Karpas-422 (cell line): ENCODE data around the gene NOC2L. TPM values are rescaled to one million over a fixed set of nuclear protein-coding genes. Genes with fewer than 3 reads are reported as not detected.

Experiments used
- DNase-seq: peaks from one replicate; pipeline ENCODE4 v3.0.0-alpha.2; 2015
- H2AFZ ChIP-seq: fragments of 200-600 bp; sonication (generic); 2 replicates; pipeline ENCODE4 v1.6.1; 2014; ENCODE audit warnings: antibody characterized with exemption, low read length, mixed read lengths
- H3K27ac ChIP-seq: fragments of 200-600 bp; sonication (generic); 2 replicates; pipeline ENCODE4 v1.5.1; 2014; ENCODE audit warnings: mild to moderate bottlenecking, low read length, moderate library complexity
- H3K27me3 ChIP-seq: fragments of 200-600 bp; sonication (generic); 2 replicates; pipeline ENCODE4 v1.6.1; 2014; ENCODE audit warnings: low read length, mixed read lengths
- H3K36me3 ChIP-seq: fragments of 200-600 bp; sonication (generic); 2 replicates; pipeline ENCODE4 v1.6.1; 2014; ENCODE audit warnings: low read length, mixed read lengths; ENCODE audit not compliant: insufficient read depth
- H3K4me1 ChIP-seq: fragments of 200-600 bp; sonication (generic); 2 replicates; pipeline ENCODE4 v1.6.1; 2014; ENCODE audit warnings: mild to moderate bottlenecking, low read length, mixed read lengths
- H3K4me2 ChIP-seq: fragments of 200-600 bp; sonication (generic); 2 replicates; pipeline ENCODE4 v1.6.1; 2014; ENCODE audit warnings: low read length, low read depth, mild to moderate bottlenecking; ENCODE audit not compliant: poor library complexity, severe bottlenecking
- H3K4me3 ChIP-seq: fragments of 200-600 bp; sonication (generic); 2 replicates; pipeline ENCODE4 v1.5.1; 2014; ENCODE audit warnings: mild to moderate bottlenecking, antibody characterized with exemption, low read length, mixed read lengths
- H3K79me2 ChIP-seq: fragments of 200-600 bp; sonication (generic); 2 replicates; pipeline ENCODE4 v1.6.1; 2014; ENCODE audit warnings: mild to moderate bottlenecking, low read length, mixed read lengths
- H3K9ac ChIP-seq: fragments of 200-600 bp; sonication (generic); 2 replicates; pipeline ENCODE4 v1.6.0; 2014; ENCODE audit warnings: low read length
- H3K9me2 ChIP-seq: fragments of 200-600 bp; sonication (generic), shearing (Covaris generic); replicated peaks from 2 replicates; pipeline ENCODE4 v1.6.0; 2014; ENCODE audit warnings: mild to moderate bottlenecking, low read length, moderate library complexity; ENCODE audit not compliant: insufficient read depth
- H3K9me3 ChIP-seq: fragments of 300-700, 200-600 bp; sonication (generic); 2 replicates; pipeline ENCODE4 v1.6.1; 2014; ENCODE audit warnings: low read length, mixed read lengths
- H4K20me1 ChIP-seq: fragments of 200-600 bp; sonication (generic); 2 replicates; pipeline ENCODE4 v1.6.1; 2014; ENCODE audit warnings: mild to moderate bottlenecking, antibody characterized with exemption, low read length, low read depth; ENCODE audit not compliant: insufficient read depth
- total RNA-seq: library from RNA; depleted of rRNA; stranded (reverse); fragments of >200 nt; shearing (Covaris generic); gene quantifications from 2 replicates; pipeline ENCODE4 v1.2.3, GENCODE V29; 2014; ENCODE audit warnings: low replicate concordance

The NOC2L gene
- total RNA-seq, 1 experiment from 2014 or later = 32.5 TPM

- H3K9ac ChIP-seq = no peak overlapping the region
- H2AFZ ChIP-seq = no peak overlapping the region
- no peaks in the 10 kb centered on the region for H3K36me3 ChIP-seq
- H3K27ac ChIP-seq = no peak overlapping the region
- no peak for DNase-seq
- no peak overlapping the region for H3K4me3 ChIP-seq
- H3K9me2 ChIP-seq = no peaks in the 10 kb centered on the region
- no peaks in the 10 kb centered on the region for H3K27me3 ChIP-seq
- H4K20me1 ChIP-seq = no peaks in the 10 kb centered on the region
- H3K4me2 ChIP-seq = no peak overlapping the region
- no peaks in the 10 kb centered on the region for H3K79me2 ChIP-seq
- H3K9me3 ChIP-seq = no peaks in the 10 kb centered on the region
- no peaks in the 10 kb centered on the region for H3K4me1 ChIP-seq
Measured at GRCh38 chr1:929712-930632, 29.1 kb downstream of the NOC2L start.

GRCh38 chr1:928825-929661 lies 30.0 kb downstream of the NOC2L start:
- no peaks in the 10 kb centered on the region for H3K9me2 ChIP-seq
- H4K20me1 ChIP-seq = no peaks in the 10 kb centered on the region
- no peak overlapping the region for H3K4me3 ChIP-seq
- H3K4me1 ChIP-seq = no peaks in the 10 kb centered on the region
- no peaks in the 10 kb centered on the region for H3K9me3 ChIP-seq
- no peak overlapping the region for H2AFZ ChIP-seq
- no peak overlapping the region for H3K27ac ChIP-seq
- H3K27me3 ChIP-seq = no peaks in the 10 kb centered on the region
- DNase-seq = no peak
- no peak overlapping the region for H3K4me2 ChIP-seq
- H3K9ac ChIP-seq = no peak overlapping the region
- H3K79me2 ChIP-seq = no peaks in the 10 kb centered on the region
- no peaks in the 10 kb centered on the region for H3K36me3 ChIP-seq

- H3K9me3 ChIP-seq = no peaks in the 10 kb centered on the region
- no peak overlapping the region for H3K9ac ChIP-seq
- no peaks in the 10 kb centered on the region for H3K36me3 ChIP-seq
- no peak for DNase-seq
- no peaks in the 10 kb centered on the region for H3K79me2 ChIP-seq
- no peak overlapping the region for H3K27ac ChIP-seq
- 0 out of 2 replicates have a peak, but pooled peaks cover 7% of the 10 kb centered on the region for H4K20me1 ChIP-seq
- no peak overlapping the region for H3K4me2 ChIP-seq
- H2AFZ ChIP-seq = no peak overlapping the region
- H3K27me3 ChIP-seq = no peaks in the 10 kb centered on the region
- no peaks in the 10 kb centered on the region for H3K9me2 ChIP-seq
- H3K4me3 ChIP-seq = no peak overlapping the region
- peaks cover 4% of the 10 kb centered on the region; the same call in 1 of the 2 replicates for H3K4me1 ChIP-seq
Measured at GRCh38 chr1:927748-928147, 31.3 kb downstream of the NOC2L start.

- no peaks in the 10 kb centered on the region for H3K79me2 ChIP-seq
- no peaks in the 10 kb centered on the region for H3K27me3 ChIP-seq
- peaks cover 4% of the 10 kb centered on the region; the same call in 1 of the 2 replicates for H3K4me1 ChIP-seq
- H4K20me1 ChIP-seq = 0 out of 2 replicates have a peak, but pooled peaks cover 10% of the 10 kb centered on the region
- no peak overlapping the region for H2AFZ ChIP-seq
- no peaks in the 10 kb centered on the region for H3K9me3 ChIP-seq
- H3K9ac ChIP-seq = no peak overlapping the region
- no peaks in the 10 kb centered on the region for H3K36me3 ChIP-seq
- DNase-seq = no peak
- H3K4me3 ChIP-seq = no peak overlapping the region
- H3K27ac ChIP-seq = no peak overlapping the region
- H3K9me2 ChIP-seq = no peaks in the 10 kb centered on the region
- no peak overlapping the region for H3K4me2 ChIP-seq
Measured at GRCh38 chr1:927234-927633, 31.8 kb downstream of the NOC2L start.

GRCh38 chr1:925561-926421 lies 33.3 kb downstream of the NOC2L start:
- Histone ChIP-seq H3K9me3 (no peaks in the 10 kb centered on the region), H3K36me3 (no peaks in the 10 kb centered on the region), H3K4me3 (no peak overlapping the region), H3K79me2 (no peaks in the 10 kb centered on the region), H3K4me1 (peaks cover 10% of the 10 kb centered on the region), H3K9ac (no peak overlapping the region), H3K27me3 (no peaks in the 10 kb centered on the region), H3K4me2 (no peak overlapping the region), H3K9me2 (no peaks in the 10 kb centered on the region), H4K20me1 (peaks cover 21% of the 10 kb centered on the region; the same call in 1 of the 2 replicates), H3K27ac (no peak overlapping the region), H2AFZ (no peak overlapping the region)
- DNase-seq = no peak

GRCh38 chr1:924656-925560 lies 34.1 kb downstream of the NOC2L start:
- Histone ChIP-seq H3K4me1 (peaks cover 15% of the 10 kb centered on the region), H2AFZ (no peak overlapping the region), H3K79me2 (no peaks in the 10 kb centered on the region), H3K4me2 (no peak overlapping the region), H3K9me2 (no peaks in the 10 kb centered on the region), H3K9me3 (no peaks in the 10 kb centered on the region), H3K4me3 (no peak overlapping the region), H3K27me3 (no peaks in the 10 kb centered on the region), H4K20me1 (peaks cover 24% of the 10 kb centered on the region; the same call in 1 of the 2 replicates), H3K27ac (no peak overlapping the region), H3K36me3 (no peaks in the 10 kb centered on the region), H3K9ac (no peak overlapping the region)
- DNase-seq = no peak

- Histone ChIP-seq H3K4me2 (peak overlapping the region; percentile 35), H3K4me1 (peaks cover 15% of the 10 kb centered on the region), H3K27ac (no peak overlapping the region), H3K9me3 (no peaks in the 10 kb centered on the region), H3K4me3 (no peak overlapping the region), H2AFZ (no peak overlapping the region), H3K9me2 (no peaks in the 10 kb centered on the region), H3K79me2 (no peaks in the 10 kb centered on the region), H3K36me3 (no peaks in the 10 kb centered on the region), H3K27me3 (no peaks in the 10 kb centered on the region), H3K9ac (no peak overlapping the region), H4K20me1 (peaks cover 24% of the 10 kb centered on the region; the same call in 1 of the 2 replicates)
- DNase-seq = no peak
Measured at GRCh38 chr1:923991-924655, 34.9 kb downstream of the NOC2L start.
